ENCODE data around the gene TMEM184A.
"Not testable (repeated sequence)": the region's sequence is repeated elsewhere in the genome, so short reads cannot be mapped to it uniquely, and the experiment has no call there.

Gene TMEM184A

GRCh38 chr7:1588978-1589377, 33.0 kb upstream of the TMEM184A start:
- no peak for DNase-seq

DNA sequence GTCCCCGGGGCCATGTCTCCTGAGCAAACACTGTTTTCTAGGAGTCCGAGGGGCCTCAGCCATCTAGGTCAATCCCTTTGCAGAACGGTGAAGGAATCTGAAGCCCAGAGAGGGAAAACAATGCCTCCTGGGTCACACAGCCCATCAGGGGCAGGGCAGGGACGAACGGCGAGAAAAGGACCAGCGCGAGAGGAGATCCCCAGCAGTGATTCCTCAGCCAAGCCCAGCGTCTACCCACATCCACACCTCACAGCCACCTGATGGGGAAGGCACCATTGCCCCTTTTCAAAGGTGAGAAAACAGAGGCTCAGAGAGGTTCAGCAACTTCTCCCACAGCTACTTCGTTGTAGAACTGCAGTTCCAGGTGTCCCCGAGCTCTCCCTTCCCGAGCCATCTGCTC, 31.7 kb upstream of the TMEM184A start:
- no peak for DNase-seq

GRCh38 chr7:1586827-1587705, 31.1 kb upstream of the TMEM184A start:
- no peak for DNase-seq

GRCh38 chr7:1586126-1586826, 30.3 kb upstream of the TMEM184A start:
- no peak for DNase-seq

DNA sequence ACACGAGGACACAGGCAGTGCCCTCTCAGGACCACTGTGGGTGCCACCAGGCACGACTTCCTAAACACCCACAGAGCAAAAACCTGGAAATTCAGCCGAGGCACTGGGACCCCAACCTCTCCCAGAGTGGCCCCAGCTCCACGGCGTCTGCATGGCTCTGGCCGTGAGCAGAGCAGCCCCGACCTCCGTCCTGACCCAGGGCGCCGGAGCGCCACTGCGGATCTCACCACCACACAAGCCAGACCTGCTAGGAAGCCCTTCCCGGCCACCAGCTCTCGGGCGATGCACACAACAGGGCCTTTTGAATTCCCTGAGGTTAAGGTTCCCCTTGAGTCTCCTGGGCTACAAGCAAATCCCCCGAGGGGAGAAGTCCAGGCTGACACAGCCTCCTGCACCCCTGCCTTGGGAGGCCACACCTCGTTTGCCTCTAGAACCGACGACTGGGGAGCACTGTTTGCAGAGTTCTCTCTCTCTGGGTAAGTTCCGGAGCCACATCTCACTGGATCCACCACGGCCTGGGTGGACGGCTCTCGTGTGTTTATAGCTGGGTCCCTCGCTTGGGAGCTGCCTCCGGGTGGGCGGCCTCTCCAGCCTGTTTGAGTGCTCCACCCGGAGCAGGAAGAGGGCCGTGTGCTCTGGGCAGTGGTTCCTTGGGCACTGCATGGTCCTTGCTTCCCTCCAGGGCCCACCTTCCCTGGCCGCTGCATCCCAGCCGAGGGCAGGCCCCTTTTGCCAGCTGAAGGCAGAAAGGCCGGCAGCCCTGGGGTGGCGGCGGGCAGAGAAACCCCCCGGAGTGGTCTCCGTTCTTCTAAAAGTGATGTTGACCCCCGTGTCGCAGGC, 29.4 kb upstream of the TMEM184A start:
- no peak for DNase-seq

GRCh38 chr7:1584700-1585099, 28.7 kb upstream of the TMEM184A start:
- DNase-seq, result no peak

GRCh38 chr7:1583241-1583930, 27.4 kb upstream of the TMEM184A start:
- DNase-seq, result not testable (repeated sequence)

DNA sequence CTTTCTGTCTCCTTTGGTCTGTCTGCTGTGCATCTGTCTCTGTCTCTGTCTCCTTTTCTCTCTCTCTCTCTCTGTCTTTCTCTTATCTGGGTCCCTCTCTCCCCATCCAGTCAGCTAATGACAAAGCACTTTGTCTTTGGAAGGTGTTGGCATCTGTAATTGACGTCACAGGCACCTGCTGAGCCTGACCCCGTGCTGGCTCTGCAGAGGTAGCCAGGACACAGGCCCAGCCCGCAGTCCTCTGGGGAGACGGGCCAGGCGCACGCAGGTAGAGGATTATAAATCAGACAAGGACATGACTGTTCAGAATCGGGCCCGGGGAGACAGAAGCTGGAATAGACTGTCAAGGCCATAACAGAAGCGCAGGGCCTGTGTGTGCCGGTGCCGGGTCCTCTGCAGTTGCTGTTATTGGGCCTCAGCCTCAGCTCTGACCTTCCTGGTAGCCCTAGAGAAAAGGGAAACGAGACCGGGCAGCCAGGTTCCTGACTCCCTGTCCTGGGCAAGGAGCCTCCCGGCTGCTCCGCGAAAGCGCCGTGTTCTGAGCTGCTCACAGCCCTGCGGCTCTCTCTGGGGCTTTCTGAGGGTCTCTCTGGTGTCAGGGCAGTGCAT, 24.5 kb upstream of the TMEM184A start:
- DNase-seq, result no peak

GRCh38 chr7:1579481-1580421, 23.7 kb upstream of the TMEM184A start:
- DNase-seq, result peak; percentile 10 to 66

DNA sequence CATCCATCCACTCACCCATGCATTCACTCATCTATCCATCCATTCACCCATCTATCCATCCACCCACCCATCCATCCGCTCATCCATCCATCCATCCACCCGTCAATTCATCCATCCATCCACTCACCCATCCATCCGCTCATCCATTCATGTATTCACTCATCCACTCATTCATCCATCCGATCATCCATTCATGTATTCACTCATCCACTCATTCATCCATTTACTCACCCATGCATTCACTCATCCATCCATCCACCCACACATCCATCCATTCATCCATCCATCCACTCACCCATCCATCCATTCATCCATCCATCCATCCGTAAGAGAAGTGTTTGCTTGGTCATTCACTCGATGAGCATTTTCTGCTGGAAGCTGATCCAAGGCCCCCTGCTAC, 22.5 kb upstream of the TMEM184A start:
- DNase-seq, result no peak

- DNase-seq, result no peak
Observed at GRCh38 chr7:1576521-1577253, 20.7 kb upstream of the TMEM184A start.

DNA sequence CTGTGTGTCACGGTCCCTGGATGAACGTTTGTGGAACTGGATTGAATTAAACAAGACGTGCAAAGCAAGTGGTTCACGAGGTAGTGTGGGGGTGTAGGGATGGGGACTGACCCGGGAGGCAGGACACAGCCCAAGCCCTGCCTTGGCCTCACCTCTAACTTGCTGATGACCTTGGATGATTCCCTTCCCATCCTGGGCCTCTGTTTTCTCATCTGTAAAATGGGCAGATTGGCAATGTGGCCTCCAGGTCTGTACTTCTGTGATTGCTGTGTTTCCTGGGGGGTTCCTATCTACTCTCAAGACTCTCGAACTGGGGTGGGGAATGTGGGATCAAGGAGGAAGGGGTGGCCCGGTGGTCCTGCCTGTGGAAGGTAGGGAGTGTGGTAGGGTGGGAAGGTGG, 19.8 kb upstream of the TMEM184A start:
- DNase-seq, result no peak

DNA sequence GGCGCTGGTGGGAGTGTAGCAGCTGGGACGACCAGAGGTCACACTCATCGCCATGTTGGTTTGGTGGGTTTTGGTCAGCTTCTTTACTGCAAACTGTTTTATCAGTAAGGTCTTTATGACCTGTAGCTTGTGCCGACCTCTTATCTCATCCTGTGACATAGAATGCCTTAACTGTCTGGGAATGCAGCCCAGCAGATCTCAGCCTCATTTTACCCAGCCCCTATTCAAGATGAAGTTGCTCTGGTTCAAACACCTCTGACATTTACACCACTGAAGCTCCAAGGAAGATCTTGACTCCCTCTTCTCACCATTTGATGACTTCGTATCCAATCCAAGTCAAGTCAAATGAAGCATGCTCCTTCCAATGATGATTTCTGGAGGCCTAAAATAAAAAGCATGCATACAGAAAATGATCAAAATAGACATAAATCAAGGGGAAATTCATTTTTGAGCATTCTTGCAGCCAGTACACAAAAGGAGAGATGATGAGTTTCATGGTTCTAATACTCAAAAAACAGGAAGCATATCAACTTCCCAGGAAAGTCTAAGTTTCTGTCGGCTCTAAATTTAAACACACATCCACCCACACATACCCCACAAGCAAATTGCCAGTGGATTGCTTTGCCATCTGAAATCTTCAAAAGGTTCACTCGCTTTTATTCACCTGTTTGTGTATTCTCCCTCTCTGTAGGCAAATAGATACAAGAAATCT, 16.3 kb upstream of the TMEM184A start:
- DNase-seq, result no peak

- DNase-seq, result peak; percentile 82 to 85
Observed at GRCh38 chr7:1569833-1570632, 14.0 kb upstream of the TMEM184A start, which contains the start of gene PSMG3. Gene PSMG3 (minus strand): TSS chr7:1570032. CDS start chr7:1569339, 693 bp downstream.

- DNase-seq, result no peak
Observed at GRCh38 chr7:1569440-1569832, 13.4 kb upstream of the TMEM184A start.

- no peak for DNase-seq
Observed at GRCh38 chr7:1569016-1569415, 13.0 kb upstream of the TMEM184A start.

- DNase-seq, result peak; percentile 5 to 12
Observed at GRCh38 chr7:1567896-1568510, 12.0 kb upstream of the TMEM184A start.
